ENCODE data around the gene TMEM132E. TPM values are rescaled to one million over a fixed set of nuclear protein-coding genes. Genes with fewer than 3 reads are reported as not detected.

Gene TMEM132E
- total RNA-seq, 3 donors from 2014 or later, result under 0.01 TPM; not detected in 1

GRCh38 chr17:34565713-34566112, 13.7 kb upstream of the TMEM132E start:
- Histone ChIP-seq H3K36me3 (no peaks in the 10 kb centered on the region), H3K4me3 (no peak overlapping the region), H3K27ac (no peak overlapping the region), H3K4me1 (no peaks in the 10 kb centered on the region), H3K9me3 (no peaks in the 10 kb centered on the region), H3K27me3 (peaks cover 0 to 49% of the 10 kb centered on the region in 2 donors)
- TF ChIP-seq POLR2AphosphoS5 (IDR thresholded peaks at IDR 0.05), result no peak
- no peak for TF ChIP-seq CTCF (IDR thresholded peaks at IDR 0.05)
- TF ChIP-seq POLR2A (IDR thresholded peaks at IDR 0.05), result no peak
- intact Hi-C loops (cut with DNase I; ENCODE audit: low total_unique reads), result no loop called here
- DNase-seq (ENCODE audit: low spot score in 2 of 2), result no peak

GRCh38 chr17:34566201-34566600, 13.2 kb upstream of the TMEM132E start:
- TF ChIP-seq POLR2AphosphoS5 (IDR thresholded peaks at IDR 0.05) (no peak), CTCF (IDR thresholded peaks at IDR 0.05) (no peak), POLR2A (IDR thresholded peaks at IDR 0.05) (no peak)
- no peak for DNase-seq (ENCODE audit: low spot score in 2 of 2)
- intact Hi-C loops (cut with DNase I; ENCODE audit: low total_unique reads), result no loop called here
- no peaks in the 10 kb centered on the region for H3K36me3 ChIP-seq
- peaks cover 0 to 46% of the 10 kb centered on the region in 2 donors for H3K27me3 ChIP-seq
- H3K9me3 ChIP-seq, result no peaks in the 10 kb centered on the region
- no peak overlapping the region for H3K4me3 ChIP-seq
- no peaks in the 10 kb centered on the region for H3K4me1 ChIP-seq
- H3K27ac ChIP-seq, result no peak overlapping the region

GRCh38 chr17:34566873-34567272, 12.5 kb upstream of the TMEM132E start:
- TF ChIP-seq CTCF (IDR thresholded peaks at IDR 0.05) (no peak), POLR2AphosphoS5 (IDR thresholded peaks at IDR 0.05) (no peak), POLR2A (IDR thresholded peaks at IDR 0.05) (no peak)
- intact Hi-C loops (cut with DNase I; ENCODE audit: low total_unique reads), result no loop called here
- no peak for DNase-seq (ENCODE audit: low spot score in 2 of 2)
- Histone ChIP-seq H3K4me1 (no peaks in the 10 kb centered on the region), H3K27ac (no peak overlapping the region), H3K4me3 (no peak overlapping the region), H3K36me3 (no peaks in the 10 kb centered on the region), H3K9me3 (no peaks in the 10 kb centered on the region), H3K27me3 (peaks cover 0 to 42% of the 10 kb centered on the region in 2 donors)

GRCh38 chr17:34567691-34568465, 11.5 kb upstream of the TMEM132E start:
- Histone ChIP-seq H3K27ac (no peak overlapping the region), H3K9me3 (no peaks in the 10 kb centered on the region), H3K4me3 (no peak overlapping the region), H3K4me1 (no peaks in the 10 kb centered on the region), H3K36me3 (no peaks in the 10 kb centered on the region), H3K27me3 (peaks cover 0 to 37% of the 10 kb centered on the region in 2 donors)
- DNase-seq (ENCODE audit: low spot score in 2 of 2), result no peak
- intact Hi-C loops (cut with DNase I; ENCODE audit: low total_unique reads), result no loop called here
- no peak for TF ChIP-seq POLR2AphosphoS5 (IDR thresholded peaks at IDR 0.05)
- no peak for TF ChIP-seq CTCF (IDR thresholded peaks at IDR 0.05)
- no peak for TF ChIP-seq POLR2A (IDR thresholded peaks at IDR 0.05)

GRCh38 chr17:34568953-34569352, 10.4 kb upstream of the TMEM132E start:
- Histone ChIP-seq H3K27me3 (peaks cover 0 to 32% of the 10 kb centered on the region in 2 donors), H3K4me1 (no peaks in the 10 kb centered on the region), H3K9me3 (no peaks in the 10 kb centered on the region), H3K36me3 (no peaks in the 10 kb centered on the region), H3K27ac (no peak overlapping the region), H3K4me3 (no peak overlapping the region)
- intact Hi-C loops (cut with DNase I; ENCODE audit: low total_unique reads), result no loop called here
- no peak for DNase-seq (ENCODE audit: low spot score in 2 of 2)
- TF ChIP-seq POLR2AphosphoS5 (IDR thresholded peaks at IDR 0.05), result no peak
- TF ChIP-seq CTCF (IDR thresholded peaks at IDR 0.05), result no peak

Data from breast epithelium (tissue), 4 donors.